OCI-LY1 (cell line): Measurements from ENCODE around the gene TSPAN4.

ENCODE experiments used
- H2AFZ ChIP-seq: fragments of 200-600 bp; sonication (generic), shearing (Covaris generic); 2 replicates; pipeline ENCODE4 v1.6.0; 2014; ENCODE audit warnings: antibody characterized with exemption, mild to moderate bottlenecking, low read length
- H3F3A ChIP-seq: fragments of 200-600 bp; sonication (generic), shearing (Covaris generic); 2 replicates; pipeline ENCODE4 v1.6.0; 2014; ENCODE audit warnings: mild to moderate bottlenecking, antibody characterized with exemption, low read length, moderate library complexity; ENCODE audit not compliant: insufficient read depth
- H3K27ac ChIP-seq: fragments of 200-600 bp; sonication (generic); 2 replicates; pipeline ENCODE4 v1.5.1; 2014; ENCODE audit warnings: low read length, mixed run types, mild to moderate bottlenecking, low read depth; ENCODE audit not compliant: poor library complexity, severe bottlenecking
- H3K27me3 ChIP-seq: fragments of 200-600 bp; sonication (generic); 2 replicates; pipeline ENCODE4 v1.6.0; 2014; ENCODE audit warnings: antibody characterized with exemption, mild to moderate bottlenecking, low read length, moderate library complexity; ENCODE audit not compliant: insufficient read depth
- H3K36me3 ChIP-seq: fragments of 200-600 bp; sonication (generic); 2 replicates; pipeline ENCODE4 v1.6.1; 2014; ENCODE audit warnings: mild to moderate bottlenecking, antibody characterized with exemption, low read length, moderate library complexity, mixed read lengths; ENCODE audit not compliant: insufficient read depth
- H3K4me1 ChIP-seq: fragments of 200-600 bp; sonication (generic); 2 replicates; pipeline ENCODE4 v1.5.1; 2014; ENCODE audit warnings: mild to moderate bottlenecking, low read length, moderate library complexity; ENCODE audit not compliant: insufficient read depth, severe bottlenecking
- H3K4me2 ChIP-seq: fragments of 200-600 bp; sonication (generic), shearing (Covaris generic); 2 replicates; pipeline ENCODE4 v1.6.1; 2014; ENCODE audit warnings: low read length
- H3K4me3 ChIP-seq: fragments of 200-600 bp; sonication (generic); 2 replicates; pipeline ENCODE4 v1.5.1; 2014; ENCODE audit warnings: low read length, low read depth, mild to moderate bottlenecking, mixed read lengths; ENCODE audit not compliant: poor library complexity, severe bottlenecking
- H3K79me2 ChIP-seq: fragments of 200-600 bp; shearing (Covaris generic); 2 replicates; pipeline ENCODE4 v1.6.1; 2016; ENCODE audit warnings: mixed run types, low read length, mixed read lengths; ENCODE audit not compliant: insufficient read depth
- H3K9ac ChIP-seq: fragments of 200-600 bp; sonication (generic), shearing (Covaris generic); 2 replicates; pipeline ENCODE4 v1.6.1; 2014; ENCODE audit warnings: mild to moderate bottlenecking, low read length, mixed read lengths
- H3K9me2 ChIP-seq: fragments of 200-600 bp; sonication (generic), shearing (Covaris generic); 2 replicates; pipeline ENCODE4 v1.6.1; 2014; ENCODE audit warnings: low read depth, mild to moderate bottlenecking, low read length, mixed read lengths
- H3K9me3 ChIP-seq: fragments of 200-600 bp; shearing (Covaris generic); 2 replicates; pipeline ENCODE4 v1.6.1; 2014; ENCODE audit warnings: low read length, mixed read lengths
- H4K20me1 ChIP-seq: fragments of 200-600 bp; sonication (generic), shearing (Covaris generic); 2 replicates; pipeline ENCODE4 v1.6.0; 2016; ENCODE audit warnings: mild to moderate bottlenecking, low read length; ENCODE audit not compliant: insufficient read depth
- CTCF ChIP-seq: fragments of 200-600 bp; sonication (generic), shearing (Covaris generic); IDR thresholded peaks from 2 replicates; pipeline ENCODE4 v1.5.1; 2017; ENCODE audit warnings: mild to moderate bottlenecking, antibody characterized with exemption, low read length, moderate library complexity, mixed read lengths
- EZH2 ChIP-seq: fragments of 200-600 bp; sonication (generic), shearing (Covaris generic); IDR thresholded peaks from 2 replicates; pipeline ENCODE4 v1.8.0; 2017; ENCODE audit warnings: borderline replicate concordance, mixed run types, mild to moderate bottlenecking, antibody characterized with exemption, low read length, moderate library complexity, mixed read lengths

TSPAN4 gene

GRCh38 chr11:913043-913442, 70.4 kb downstream of the TSPAN4 start:
- H3K9me2 ChIP-seq, result no peaks in the 10 kb centered on the region
- H3K27ac ChIP-seq, result no peak overlapping the region
- no peak overlapping the region for H3K4me2 ChIP-seq
- no peak overlapping the region for H3K9ac ChIP-seq
- H4K20me1 ChIP-seq, result no peaks in the 10 kb centered on the region
- no peaks in the 10 kb centered on the region for H3K36me3 ChIP-seq
- H3K79me2 ChIP-seq, result 0 out of 2 replicates have a peak, but pooled peaks cover 7% of the 10 kb centered on the region
- no peaks in the 10 kb centered on the region for H3F3A ChIP-seq
- TF ChIP-seq EZH2, result no peak
- TF ChIP-seq CTCF, result no peak
- H3K4me3 ChIP-seq, result no peak overlapping the region
- H3K27me3 ChIP-seq, result no peaks in the 10 kb centered on the region; the same call in 1 of the 2 replicates
- H2AFZ ChIP-seq, result no peak overlapping the region
- H3K4me1 ChIP-seq, result peaks cover 22% of the 10 kb centered on the region
- no peaks in the 10 kb centered on the region for H3K9me3 ChIP-seq

GRCh38 chr11:914204-914603, 71.6 kb downstream of the TSPAN4 start:
- Histone ChIP-seq H3F3A (no peaks in the 10 kb centered on the region), H3K79me2 (0 out of 2 replicates have a peak, but pooled peaks cover 7% of the 10 kb centered on the region), H4K20me1 (no peaks in the 10 kb centered on the region), H3K9me3 (no peaks in the 10 kb centered on the region), H3K27ac (no peak overlapping the region), H3K9ac (no peak overlapping the region), H3K4me3 (no peak overlapping the region), H2AFZ (no peak overlapping the region), H3K27me3 (no peaks in the 10 kb centered on the region; the same call in 1 of the 2 replicates), H3K36me3 (no peaks in the 10 kb centered on the region), H3K4me2 (no peak overlapping the region), H3K9me2 (no peaks in the 10 kb centered on the region), H3K4me1 (peaks cover 16% of the 10 kb centered on the region)
- no peak for TF ChIP-seq EZH2
- TF ChIP-seq CTCF, result no peak

GRCh38 chr11:914747-915501, 72.3 kb downstream of the TSPAN4 start:
- no peak for TF ChIP-seq CTCF
- no peak for TF ChIP-seq EZH2
- no peaks in the 10 kb centered on the region for H3F3A ChIP-seq
- H3K27ac ChIP-seq, result no peak overlapping the region
- peaks cover 9% of the 10 kb centered on the region for H3K4me1 ChIP-seq
- no peak overlapping the region for H2AFZ ChIP-seq
- no peak overlapping the region for H3K4me2 ChIP-seq
- no peaks in the 10 kb centered on the region; the same call in 1 of the 2 replicates for H3K27me3 ChIP-seq
- H3K9me2 ChIP-seq, result no peaks in the 10 kb centered on the region
- H3K36me3 ChIP-seq, result no peaks in the 10 kb centered on the region
- no peaks in the 10 kb centered on the region for H4K20me1 ChIP-seq
- 0 out of 2 replicates have a peak, but pooled peaks cover 3% of the 10 kb centered on the region for H3K79me2 ChIP-seq
- H3K4me3 ChIP-seq, result no peak overlapping the region
- no peak overlapping the region for H3K9ac ChIP-seq
- no peaks in the 10 kb centered on the region for H3K9me3 ChIP-seq
